HS-27A (cell line): ENCODE results near the gene MSL3.

Experiments used
- DNase-seq: peaks from one replicate; pipeline ENCODE4 v3.0.0-alpha.2; 2012; ENCODE audit warnings: low read depth, missing footprints

MSL3 gene

DNA sequence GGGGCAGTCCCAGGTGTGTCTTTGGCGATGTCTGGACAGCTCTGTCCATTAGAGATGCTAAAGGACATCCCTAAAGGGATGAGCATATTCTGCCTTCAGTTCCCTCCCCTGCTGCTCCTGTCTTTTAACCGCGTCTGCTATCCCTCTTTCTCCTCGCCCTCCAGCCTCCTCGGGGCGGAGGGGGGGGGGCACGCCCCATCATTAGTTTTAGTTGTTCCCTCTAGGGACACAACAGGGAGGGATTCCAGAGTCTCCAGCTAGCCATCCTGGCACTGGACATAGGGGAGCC lies 1.1 kb downstream of the MSL3 start:
- DNase-seq, result no peak

DNA sequence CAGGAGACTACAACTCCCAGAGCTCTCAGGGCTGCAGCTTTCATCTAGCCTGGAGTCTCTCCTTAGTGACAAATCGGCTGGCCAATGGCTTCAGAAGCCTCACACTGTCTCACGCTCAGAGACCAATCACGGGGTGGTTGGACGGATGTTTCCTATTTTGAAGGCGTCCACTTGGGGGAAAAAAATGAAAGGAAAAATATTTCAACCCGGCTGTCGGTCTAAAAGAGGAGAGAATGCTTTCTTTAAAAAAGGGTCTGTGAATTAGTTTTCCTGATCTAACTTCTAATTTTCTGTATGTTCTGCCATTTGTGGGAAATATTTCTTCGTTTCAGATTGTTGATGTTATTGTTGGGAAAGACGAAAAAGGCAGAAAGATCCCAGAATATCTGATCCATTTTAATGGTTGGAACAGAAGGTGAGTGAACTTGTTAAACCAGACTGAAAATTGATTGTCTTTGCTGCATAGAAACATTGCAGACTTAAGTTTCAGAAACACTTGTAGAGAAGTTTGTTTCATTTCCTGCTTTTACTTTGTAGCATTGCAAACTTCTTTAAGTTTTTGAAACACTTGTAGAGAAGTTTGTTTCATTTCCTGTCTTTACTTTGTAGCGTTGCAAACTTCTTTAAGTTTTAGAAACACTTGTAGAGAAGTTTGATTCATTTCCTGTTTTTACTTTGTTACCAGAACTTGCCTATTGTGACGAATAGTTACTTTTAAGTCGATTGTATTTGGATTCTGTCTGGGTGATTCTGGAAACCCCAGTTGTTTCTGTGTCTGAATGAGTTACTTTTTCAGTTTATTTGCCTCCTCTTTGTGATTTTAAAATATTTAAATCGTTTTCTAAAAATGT lies 1.6 kb downstream of the MSL3 start:
- peak; percentile 57 for DNase-seq

DNA sequence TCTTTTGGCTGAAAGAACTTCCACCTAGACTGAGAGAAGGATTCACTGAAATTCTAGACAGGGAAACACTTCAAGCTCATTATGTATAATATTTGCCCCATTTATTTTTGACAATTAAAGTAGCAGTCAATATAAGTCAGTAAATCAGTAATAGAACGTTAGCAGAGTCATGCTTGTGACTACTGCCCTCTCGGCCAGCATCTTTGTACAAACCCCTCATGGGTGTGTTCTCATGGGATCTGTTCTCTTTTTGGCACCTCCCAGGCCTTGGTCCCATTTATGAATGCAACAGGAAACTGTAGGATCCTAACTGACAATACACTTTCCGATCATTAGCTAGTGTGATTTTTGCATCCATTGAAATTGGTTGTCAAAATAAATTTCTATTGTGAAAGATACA lies 2.9 kb downstream of the MSL3 start:
- DNase-seq, result no peak

DNA sequence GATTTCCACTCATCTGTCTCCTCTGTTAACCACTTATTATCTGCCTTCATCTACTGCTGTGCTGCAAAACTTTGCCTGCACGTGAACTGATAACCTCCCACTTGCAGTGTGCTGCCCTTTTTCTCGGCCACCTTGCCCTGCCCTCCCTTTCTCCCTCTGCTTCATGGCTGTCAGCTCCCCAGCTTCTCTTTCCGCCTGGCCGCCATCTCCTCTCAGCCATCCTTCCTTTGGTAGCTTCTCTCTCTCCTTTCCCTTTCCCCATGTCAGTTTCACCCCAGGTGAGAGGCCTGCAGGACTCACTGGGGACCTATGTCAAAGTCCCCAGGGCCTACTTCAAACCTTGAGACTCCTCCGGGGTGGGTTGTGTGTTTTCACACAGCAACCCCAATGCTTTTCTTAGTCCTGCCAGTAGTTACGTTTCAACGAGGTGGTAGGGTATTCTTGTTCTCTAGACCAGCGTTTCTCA lies 6.6 kb downstream of the MSL3 start:
- DNase-seq, result no peak

DNA sequence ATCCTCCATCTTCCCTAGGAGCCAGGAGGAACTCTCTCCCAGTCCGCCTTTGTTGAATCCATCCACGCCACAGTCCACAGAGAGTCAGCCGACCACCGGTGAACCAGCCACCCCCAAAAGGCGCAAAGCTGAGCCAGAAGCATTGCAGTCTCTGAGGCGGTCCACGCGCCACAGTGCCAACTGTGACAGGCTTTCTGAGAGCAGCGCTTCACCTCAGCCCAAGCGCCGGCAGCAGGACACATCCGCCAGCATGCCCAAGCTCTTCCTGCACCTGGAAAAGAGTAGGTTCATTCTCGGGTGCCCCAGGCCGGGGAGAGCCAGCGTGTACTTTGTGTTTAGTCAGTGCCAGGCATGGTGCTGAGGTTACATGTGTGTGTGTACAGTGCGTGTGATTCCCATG lies 7.4 kb downstream of the MSL3 start:
- DNase-seq, result no peak

DNA sequence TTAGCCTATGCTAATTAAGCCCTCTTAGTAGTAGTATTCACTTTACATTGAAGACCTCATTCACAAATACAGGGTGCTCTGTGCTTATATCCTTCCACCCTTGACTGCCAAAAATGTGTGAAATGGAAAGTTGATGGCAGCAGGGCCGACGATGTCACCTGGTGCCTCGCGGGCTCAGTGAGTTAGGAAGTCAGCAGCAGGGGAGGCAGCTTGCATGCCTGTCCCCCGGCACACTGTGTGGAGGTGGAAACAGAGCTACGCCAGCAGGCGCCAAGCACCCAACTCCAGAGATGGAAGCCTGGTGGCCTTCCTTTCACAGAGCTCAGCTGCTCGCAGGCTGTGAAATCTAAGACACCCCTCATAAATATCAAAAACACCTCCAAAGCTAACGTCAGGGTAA lies 8.4 kb downstream of the MSL3 start:
- no peak for DNase-seq

DNA sequence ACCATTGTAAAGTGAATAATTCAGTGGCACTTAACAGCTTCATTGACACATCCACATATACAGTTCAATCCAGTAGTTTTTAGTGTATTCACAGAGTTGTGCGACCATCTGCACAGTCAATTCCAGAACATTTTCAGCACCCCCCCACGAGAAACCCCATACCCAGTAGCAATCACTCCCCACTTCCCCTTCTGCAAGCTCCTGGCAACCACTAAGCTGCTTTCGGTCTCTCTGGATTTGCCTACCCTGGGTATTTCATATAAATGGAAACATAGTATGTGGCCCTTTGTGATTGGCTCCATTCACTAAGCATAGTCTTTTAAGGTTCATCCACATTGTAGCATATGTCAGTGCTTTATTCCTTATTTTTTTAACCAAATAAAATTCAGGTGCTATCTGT lies 10.0 kb downstream of the MSL3 start:
- DNase-seq, result no peak

DNA sequence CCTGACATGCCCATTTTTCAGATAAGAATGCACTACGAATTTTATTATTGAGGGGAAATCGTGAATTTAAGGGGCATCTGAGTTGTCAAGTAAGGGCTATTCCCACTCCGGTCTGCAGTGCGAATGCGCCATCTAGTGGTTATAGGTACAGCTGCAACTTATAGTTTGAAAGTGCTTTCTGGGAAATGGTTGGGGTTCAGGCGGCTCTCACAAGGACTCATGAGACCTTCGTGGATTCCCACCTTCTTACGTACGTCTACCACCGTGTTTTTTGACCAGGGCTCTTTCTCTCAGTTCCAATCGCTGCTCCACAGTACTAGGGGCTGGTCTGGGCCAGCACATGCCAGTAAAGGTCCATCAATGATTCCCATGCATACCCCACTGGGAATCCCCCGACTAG lies 12.3 kb downstream of the MSL3 start:
- DNase-seq, result no peak

DNA sequence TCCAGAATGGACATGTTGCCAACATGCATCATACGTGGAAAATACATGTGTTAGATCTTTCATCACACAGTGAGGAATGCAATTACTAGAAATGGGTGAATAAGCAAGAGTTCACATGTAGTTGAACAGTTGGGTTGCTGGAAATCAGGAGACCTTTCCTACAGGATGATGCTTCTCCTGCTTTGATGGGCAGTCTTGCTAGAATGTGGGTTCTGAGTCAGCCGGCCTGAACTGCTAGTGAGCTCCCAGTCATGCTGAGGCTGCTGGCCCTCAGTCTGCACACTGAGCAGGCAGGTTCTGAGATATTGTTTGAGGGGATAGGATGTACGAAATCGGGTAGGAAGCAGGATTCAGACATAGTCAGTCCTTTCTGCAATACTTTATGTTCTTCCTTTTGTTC lies 20.2 kb downstream of the MSL3 start:
- no peak for DNase-seq

DNA sequence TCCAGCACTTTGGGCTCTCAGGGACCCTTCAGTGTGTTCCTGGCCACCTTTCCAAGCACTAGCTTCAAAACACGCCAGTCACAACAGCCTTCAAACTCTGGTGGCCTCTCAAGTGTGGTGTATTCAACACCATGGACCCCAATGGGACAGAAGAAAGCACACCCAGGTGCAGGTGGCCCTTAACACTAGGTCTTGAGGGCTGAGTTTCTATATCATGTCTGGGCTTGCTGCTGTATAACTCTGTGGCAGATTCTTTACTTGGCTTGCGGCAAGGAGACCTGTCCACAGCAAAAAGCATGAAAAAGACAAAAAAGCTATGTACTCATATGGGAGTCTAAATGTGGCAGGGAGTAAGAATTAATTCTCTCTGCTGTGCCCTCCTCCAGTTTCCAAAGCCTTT lies 23.1 kb downstream of the MSL3 start:
- no peak for DNase-seq

DNA sequence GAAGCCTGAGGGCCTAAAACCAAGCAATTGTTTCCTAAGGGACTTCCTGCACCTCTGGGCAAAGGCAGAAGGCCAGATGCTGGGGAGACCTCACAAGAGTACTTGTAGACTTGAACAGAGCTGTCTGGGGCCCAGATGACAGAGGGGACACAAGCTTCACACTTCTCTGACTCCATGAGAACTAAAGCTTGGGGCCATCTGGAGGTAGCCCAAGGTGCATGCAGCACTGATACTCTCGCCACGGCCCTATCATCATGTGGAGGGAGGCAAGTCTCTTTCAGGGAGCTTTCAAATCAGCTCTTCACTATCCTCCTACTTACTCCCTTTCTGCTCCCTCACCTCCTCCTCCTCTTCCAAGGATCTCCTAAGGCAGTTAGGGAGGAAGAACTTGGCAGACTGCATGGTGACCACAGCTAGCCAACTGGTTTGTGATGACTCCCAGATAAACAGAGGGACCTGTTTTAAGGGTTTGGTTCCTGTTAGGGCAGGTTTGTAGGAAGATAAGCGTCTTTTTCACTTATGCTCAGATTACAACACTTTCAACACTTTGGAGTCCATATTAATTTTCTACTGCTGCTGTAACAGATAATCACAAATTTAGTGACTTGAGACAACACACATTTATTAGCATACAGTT lies 23.8 kb downstream of the MSL3 start:
- DNase-seq, result no peak

DNA sequence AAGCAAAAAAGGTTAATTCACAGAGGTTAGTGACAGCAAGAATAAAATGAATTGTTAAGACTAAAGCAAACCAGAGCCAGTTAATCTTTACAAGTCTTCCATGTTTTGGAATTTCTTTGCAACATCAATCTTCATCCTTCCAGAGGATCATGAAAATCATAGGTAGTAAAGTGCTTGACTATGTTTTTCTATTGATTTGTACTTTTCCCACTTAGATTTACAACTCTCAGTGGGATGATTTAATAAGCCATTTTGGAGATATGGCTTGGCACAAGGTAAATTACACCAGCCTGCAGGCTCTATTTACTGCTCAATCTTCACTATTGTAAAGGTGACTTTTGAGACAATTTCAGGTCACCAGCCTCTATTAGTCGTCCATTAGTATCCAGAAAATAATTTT lies 26.5 kb downstream of the MSL3 start:
- no peak for DNase-seq

DNA sequence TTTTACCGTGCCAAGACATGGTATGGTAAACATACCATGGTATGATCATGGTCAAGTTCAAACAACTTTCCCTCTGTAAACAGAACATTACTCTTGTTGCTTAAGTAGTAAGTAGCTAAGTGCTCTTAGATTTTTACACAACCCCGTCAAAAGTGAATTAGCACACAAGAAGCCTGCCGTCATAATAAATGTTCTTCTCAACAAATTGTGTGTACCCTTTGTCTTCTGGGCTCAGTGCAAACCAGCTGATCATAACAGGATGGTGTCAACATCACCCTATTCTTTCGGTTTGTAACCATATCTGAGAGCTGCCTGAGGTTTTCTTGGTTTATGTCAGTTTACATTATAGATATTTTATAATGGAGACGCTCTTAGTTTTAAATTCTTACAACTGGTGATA lies 28.8 kb downstream of the MSL3 start:
- DNase-seq, result no peak

DNA sequence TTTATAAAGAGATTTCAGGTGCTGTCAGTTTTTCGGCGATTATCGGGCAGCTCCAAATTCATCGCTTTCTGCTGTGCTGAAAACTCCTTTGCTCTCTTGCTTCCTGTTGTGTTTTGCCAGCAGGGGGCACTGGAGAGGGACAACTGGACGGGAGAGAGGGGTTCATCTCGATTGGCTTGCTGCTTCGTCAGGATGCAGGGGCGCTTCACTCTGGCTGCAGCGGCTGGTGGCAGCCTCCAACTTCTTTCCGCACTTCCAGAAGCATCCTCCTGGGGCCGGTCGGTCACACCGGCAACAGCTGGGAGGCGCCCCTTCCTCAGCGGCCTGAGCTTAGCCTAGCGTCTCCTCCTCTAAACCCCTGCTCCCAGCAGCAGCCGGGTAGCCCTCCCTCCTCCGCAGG lies 29.5 kb downstream of the MSL3 start:
- no peak for DNase-seq

DNA sequence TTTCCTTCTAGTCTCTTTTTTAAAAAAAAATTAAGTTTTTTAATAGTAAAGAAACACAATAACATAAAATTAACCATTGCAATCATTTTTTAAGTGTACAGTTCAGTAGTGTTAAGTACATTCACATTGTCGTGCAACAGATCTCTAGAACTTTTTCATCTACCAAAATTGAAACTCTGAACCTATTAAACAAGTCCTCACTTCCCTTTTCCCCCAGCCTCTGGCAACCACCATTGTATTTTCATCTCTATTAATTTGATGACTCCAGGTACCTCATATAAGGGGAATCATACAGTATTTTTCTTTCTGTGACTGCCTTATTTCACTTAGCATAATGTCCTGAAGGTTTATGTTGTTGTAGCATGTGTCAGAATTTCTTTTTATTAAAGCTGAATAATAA lies 31.8 kb downstream of the MSL3 start:
- no peak for DNase-seq

DNA sequence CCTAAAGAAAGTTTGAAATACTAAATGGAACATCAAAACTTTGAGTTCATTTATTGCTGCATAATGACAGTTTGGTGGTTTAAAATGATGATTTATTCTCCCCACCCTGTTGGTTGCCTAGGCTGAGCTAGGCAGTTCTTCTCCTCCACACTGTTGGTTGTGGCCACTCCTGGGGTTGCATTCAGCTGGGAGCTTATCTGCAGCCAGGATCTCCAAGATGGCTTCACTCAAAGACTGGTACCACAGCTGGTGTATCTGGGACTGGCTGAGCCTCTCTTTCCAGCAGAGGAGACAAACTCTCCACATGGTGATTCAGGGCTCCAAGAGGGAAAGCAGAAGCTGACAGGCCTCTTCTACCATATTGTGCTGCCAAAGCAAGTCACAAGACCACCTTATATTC lies 33.1 kb downstream of the MSL3 start:
- DNase-seq, result no peak

DNA sequence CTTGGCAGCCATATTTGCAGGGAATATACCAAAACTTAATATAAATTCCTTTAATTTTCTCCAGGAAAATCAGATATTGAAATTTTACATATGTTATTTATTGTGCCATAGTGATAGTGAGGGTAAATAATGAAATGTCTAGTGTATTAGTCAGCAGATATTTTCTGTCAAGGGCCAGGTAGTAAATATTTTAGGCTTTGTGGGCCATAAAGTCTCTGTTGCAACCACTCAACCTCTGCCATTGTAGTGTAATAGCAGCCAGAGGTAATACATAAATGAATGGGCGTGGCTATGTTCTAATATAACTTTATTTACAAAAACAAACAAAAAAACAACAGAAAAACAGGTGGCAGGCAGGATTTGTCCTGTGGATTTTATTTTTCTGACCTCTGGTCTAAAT lies 33.5 kb downstream of the MSL3 start:
- DNase-seq, result no peak

DNA sequence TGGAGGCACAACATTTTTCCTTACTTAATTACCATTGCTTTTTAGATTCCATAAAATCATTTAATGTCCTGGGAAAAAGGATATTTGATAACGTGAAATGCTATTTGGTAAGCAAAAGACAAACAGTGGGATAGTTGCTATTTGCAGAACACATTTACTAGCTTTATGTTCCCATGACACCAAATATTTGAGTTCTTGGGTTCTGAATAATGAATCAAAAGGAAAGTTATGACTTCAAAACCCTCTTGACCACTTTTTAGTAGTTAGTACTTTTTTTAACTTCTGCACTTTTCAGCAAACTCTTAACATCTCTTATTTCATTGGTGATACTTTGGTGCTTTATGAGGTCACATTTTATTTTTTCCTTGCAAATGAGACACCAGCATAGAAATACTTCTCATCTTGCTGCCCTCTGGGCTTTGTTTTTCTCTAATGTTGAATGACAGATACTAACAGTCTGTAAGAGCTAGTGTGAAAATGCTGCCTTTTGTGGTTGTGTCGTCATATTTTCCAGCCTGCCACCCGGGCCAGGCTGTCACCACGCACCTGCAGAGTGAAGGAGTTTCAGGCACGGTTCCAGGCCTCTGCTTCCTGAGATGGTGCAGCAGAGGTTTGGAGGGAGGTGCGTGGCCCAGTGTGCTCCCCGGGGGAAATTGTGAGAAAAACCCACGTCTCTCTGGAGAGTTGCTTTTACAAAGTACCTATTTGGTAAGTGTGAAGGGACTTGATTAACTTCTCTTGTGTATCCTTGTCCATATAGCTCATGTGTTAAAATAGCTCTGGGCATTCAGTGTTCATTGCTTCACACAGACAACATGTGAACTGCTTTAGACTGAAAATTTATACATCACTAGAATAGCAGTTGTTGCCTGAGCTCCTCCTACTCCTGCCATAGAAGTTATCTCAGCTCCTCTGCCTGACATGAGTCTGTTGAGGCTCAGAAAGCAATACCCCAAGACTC lies 34.7 kb downstream of the MSL3 start:
- DNase-seq, result no peak

DNA sequence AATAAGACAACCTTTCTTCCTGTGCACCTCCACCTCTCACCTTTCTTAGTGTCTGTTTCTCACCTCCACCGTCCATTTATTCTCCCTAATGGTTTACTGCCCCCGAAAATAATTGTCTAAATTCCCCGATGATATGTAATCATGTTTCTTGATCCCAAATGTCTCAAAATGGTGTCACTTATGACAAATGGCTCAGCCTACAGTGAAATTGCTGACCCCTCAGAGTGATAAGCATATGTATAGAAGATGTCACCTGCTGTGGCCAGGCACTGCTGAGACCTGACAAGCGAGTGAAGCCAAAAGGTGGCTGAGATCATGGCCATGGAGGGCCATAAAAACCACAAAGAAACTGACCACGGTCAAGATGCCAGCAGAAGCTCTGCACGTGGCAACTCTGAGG lies 35.7 kb downstream of the MSL3 start:
- no peak for DNase-seq

DNA sequence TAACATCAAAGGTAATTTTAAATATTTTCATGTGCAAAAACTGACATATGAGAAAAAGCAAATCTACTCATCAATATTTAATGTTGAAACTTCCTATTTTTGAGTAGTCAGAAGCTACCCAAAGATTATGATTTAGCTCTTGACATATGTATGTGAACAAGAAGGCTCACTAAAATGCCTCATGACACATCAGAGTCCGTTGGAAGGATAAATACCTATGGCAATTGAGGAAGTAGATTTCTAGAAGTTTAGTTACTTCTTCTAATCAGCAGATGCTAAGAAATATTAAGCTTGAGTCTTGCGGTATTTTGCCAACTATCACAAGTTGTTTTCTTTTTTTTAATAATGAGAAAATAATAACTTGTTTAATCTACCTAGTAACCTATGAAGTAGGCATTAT lies 55.3 kb downstream of the MSL3 start:
- DNase-seq, result no peak
